Measurements from ENCODE around the gene SYT8.

SYT8 gene

GRCh38 chr11:1848640-1849430, 14.0 kb downstream of the SYT8 start:
- no peak overlapping the region for H3K4me2 ChIP-seq (ENCODE audit: low read length)
- peaks cover 9% of the 10 kb centered on the region; the same call in 1 of the 2 replicates for H3K27me3 ChIP-seq (ENCODE audit: control insufficient read depth, low read length)
- H3K9me2 ChIP-seq (replicated peaks; ENCODE audit: control insufficient read depth, low read length) = no peaks in the 10 kb centered on the region
- H3K4me3 ChIP-seq (ENCODE audit: low read length) = no peak overlapping the region
- H3K79me2 ChIP-seq (ENCODE audit: control insufficient read depth, low read length) = peaks cover 20% of the 10 kb centered on the region
- TF ChIP-seq CTCF (IDR thresholded peaks at IDR 0.05; ENCODE audit: low read depth, low read length, poor library complexity, severe bottlenecking) (no peak), EZH2phosphoT487 (IDR thresholded peaks at IDR 0.05; ENCODE audit: borderline replicate concordance, low read length) (no peak)
- H3K36me3 ChIP-seq (ENCODE audit: control insufficient read depth, low read length) = peaks cover 9% of the 10 kb centered on the region
- no peaks in the 10 kb centered on the region for H3K9me3 ChIP-seq (ENCODE audit: control insufficient read depth, insufficient read depth, low read length)
- peaks cover 58% of the 10 kb centered on the region for H3K4me1 ChIP-seq (ENCODE audit: control insufficient read depth, low read length)
- peaks cover 2% of the 10 kb centered on the region; the same call in 1 of the 2 replicates for H3F3A ChIP-seq (ENCODE audit: control insufficient read depth, insufficient read depth)
- no peak overlapping the region for H3K27ac ChIP-seq (ENCODE audit: low read depth, low read length)
- no peaks in the 10 kb centered on the region for H4K20me1 ChIP-seq (ENCODE audit: control insufficient read depth, insufficient read depth, low read depth, low read length)

GRCh38 chr11:1851468-1852180, 16.8 kb downstream of the SYT8 start:
- H3F3A ChIP-seq (ENCODE audit: control insufficient read depth, insufficient read depth) = peaks cover 2% of the 10 kb centered on the region; the same call in 1 of the 2 replicates
- peaks cover 31% of the 10 kb centered on the region for H3K36me3 ChIP-seq (ENCODE audit: control insufficient read depth, low read length)
- TF ChIP-seq CTCF (IDR thresholded peaks at IDR 0.05; ENCODE audit: low read depth, low read length, poor library complexity, severe bottlenecking) (no peak), EZH2phosphoT487 (IDR thresholded peaks at IDR 0.05; ENCODE audit: borderline replicate concordance, low read length) (no peak)
- peak overlapping the region; percentile 94 for H3K4me2 ChIP-seq (ENCODE audit: low read length)
- peaks cover 15% of the 10 kb centered on the region for H4K20me1 ChIP-seq (ENCODE audit: control insufficient read depth, insufficient read depth, low read depth, low read length)
- peak overlapping the region; percentile 96 for H3K27ac ChIP-seq (ENCODE audit: low read depth, low read length)
- no peaks in the 10 kb centered on the region for H3K9me3 ChIP-seq (ENCODE audit: control insufficient read depth, insufficient read depth, low read length)
- H3K4me1 ChIP-seq (ENCODE audit: control insufficient read depth, low read length) = peaks cover 55% of the 10 kb centered on the region
- H3K4me3 ChIP-seq (ENCODE audit: low read length) = peak overlapping the region; percentile 79
- no peaks in the 10 kb centered on the region for H3K27me3 ChIP-seq (ENCODE audit: control insufficient read depth, low read length)
- peaks cover 48% of the 10 kb centered on the region for H3K79me2 ChIP-seq (ENCODE audit: control insufficient read depth, low read length)
- H3K9me2 ChIP-seq (replicated peaks; ENCODE audit: control insufficient read depth, low read length) = no peaks in the 10 kb centered on the region

GRCh38 chr11:1852271-1852876, 17.6 kb downstream of the SYT8 start:
- peaks cover 2% of the 10 kb centered on the region; the same call in 1 of the 2 replicates for H3F3A ChIP-seq (ENCODE audit: control insufficient read depth, insufficient read depth)
- H3K79me2 ChIP-seq (ENCODE audit: control insufficient read depth, low read length) = peaks cover 55% of the 10 kb centered on the region
- H3K9me2 ChIP-seq (replicated peaks; ENCODE audit: control insufficient read depth, low read length) = no peaks in the 10 kb centered on the region
- no peaks in the 10 kb centered on the region for H3K27me3 ChIP-seq (ENCODE audit: control insufficient read depth, low read length)
- peaks cover 37% of the 10 kb centered on the region for H3K36me3 ChIP-seq (ENCODE audit: control insufficient read depth, low read length)
- H4K20me1 ChIP-seq (ENCODE audit: control insufficient read depth, insufficient read depth, low read depth, low read length) = peaks cover 15% of the 10 kb centered on the region
- peak overlapping the region; percentile 94 for H3K4me2 ChIP-seq (ENCODE audit: low read length)
- H3K4me1 ChIP-seq (ENCODE audit: control insufficient read depth, low read length) = peaks cover 55% of the 10 kb centered on the region
- peak overlapping the region; percentile 79 for H3K4me3 ChIP-seq (ENCODE audit: low read length)
- TF ChIP-seq EZH2phosphoT487 (IDR thresholded peaks at IDR 0.05; ENCODE audit: borderline replicate concordance, low read length) (no peak), CTCF (IDR thresholded peaks at IDR 0.05; ENCODE audit: low read depth, low read length, poor library complexity, severe bottlenecking) (no peak)
- no peaks in the 10 kb centered on the region for H3K9me3 ChIP-seq (ENCODE audit: control insufficient read depth, insufficient read depth, low read length)
- peak overlapping the region; percentile 96 for H3K27ac ChIP-seq (ENCODE audit: low read depth, low read length)

Data from DOHH2 (cell line).